Right kidney (tissue), 1 donor: ENCODE measurements around the gene E2F4.
A peak's percentile ranks its signal among the peaks of the same experiment; 100 is the strongest.

Experiments
- DNase-seq: peaks from one replicate; pipeline ENCODE4 v3.0.0-alpha.2; 2016

The E2F4 gene

DNA sequence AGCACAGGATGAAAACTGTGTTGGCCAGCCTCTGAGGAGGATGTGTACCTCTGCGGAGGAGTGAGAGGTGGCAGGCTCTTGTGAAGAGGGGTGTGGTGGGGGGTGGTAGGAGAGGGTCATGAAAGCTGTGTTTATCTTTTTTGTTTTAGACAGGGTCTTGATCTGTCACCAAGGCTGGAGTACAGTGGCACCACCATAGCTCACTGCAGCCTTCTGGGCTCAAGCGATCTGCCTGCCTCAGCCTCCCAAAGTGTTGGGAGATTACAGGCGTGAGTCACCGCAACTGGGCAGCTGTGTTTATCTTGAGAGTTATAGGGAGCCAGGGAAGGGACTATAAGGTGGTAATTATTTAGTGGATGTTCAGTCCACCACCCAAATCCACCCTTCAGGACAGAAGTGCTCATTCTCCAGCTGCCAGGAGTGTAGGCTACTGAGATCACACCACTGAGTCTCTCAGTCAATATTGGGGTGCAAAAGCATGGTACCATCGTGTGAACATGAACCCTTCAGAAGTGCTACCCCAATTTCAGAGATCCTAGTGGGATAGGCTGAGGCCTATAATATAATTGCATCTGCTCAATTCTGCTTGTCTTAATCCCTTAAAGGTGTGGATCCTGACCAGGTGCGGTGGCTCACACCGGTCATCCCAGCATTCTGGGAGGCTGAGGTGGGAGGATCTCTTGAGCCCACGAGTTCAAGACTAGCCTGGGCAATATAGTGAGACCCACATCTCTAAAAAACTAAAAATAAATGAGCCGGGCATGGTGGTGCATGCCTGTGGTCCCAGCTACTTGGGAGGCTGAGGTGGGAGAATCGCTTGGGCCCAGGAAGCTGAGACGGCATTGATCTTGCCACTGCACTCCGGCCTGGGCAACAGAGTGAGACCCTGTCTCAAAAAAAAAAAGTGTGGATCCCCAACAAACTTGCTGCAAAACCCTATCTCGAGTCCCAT lies 1.2 kb upstream of the E2F4 start:
- no peak for DNase-seq

- no peak for DNase-seq
These were observed 452 bp upstream of the E2F4 start for GRCh38 chr16:67191411-67191994.

DNA sequence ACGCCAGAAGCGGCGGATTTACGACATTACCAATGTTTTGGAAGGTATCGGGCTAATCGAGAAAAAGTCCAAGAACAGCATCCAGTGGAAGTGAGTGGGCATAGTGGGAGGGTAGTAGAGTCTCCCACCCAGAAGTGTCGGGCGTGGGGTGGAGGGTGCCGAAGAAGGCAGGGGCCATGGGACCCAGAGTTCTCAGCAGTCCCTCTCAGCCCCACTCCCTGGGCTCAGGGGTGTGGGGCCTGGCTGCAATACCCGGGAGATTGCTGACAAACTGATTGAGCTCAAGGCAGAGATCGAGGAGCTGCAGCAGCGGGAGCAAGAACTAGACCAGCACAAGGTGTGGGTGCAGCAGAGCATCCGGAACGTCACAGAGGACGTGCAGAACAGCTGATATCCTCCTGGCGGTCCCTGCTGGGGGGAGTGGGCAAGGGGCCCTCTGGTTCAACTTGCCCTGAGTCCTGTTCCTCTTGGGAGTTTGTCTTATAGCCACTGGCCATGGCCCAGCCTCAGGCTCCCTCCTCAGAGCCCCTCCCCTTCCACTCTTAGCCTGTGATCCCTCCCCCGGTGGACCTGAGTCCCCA lies 916 bp downstream of the E2F4 start:
- DNase-seq, result no peak

GRCh38 chr16:67193536-67193935 lies 1.6 kb downstream of the E2F4 start:
- DNase-seq, result no peak

DNA sequence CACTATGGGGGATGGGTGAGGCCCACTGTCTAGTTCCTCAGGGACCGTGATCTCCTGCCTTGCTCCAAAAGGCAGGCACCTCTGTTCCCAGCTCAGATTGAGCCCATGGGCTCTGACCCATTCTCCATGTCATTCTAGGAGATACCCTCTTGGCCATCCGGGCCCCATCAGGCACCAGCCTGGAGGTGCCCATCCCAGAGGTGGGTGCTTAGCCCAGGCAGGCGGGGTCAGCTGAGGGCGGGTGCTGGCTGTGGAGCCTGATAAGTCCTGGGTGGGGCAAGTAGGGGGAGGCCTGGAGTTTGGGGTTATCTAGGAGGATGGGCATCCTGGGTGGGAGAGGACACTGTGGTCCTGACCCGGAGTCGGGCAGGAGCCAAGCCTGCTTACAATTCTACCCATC lies 2.3 kb downstream of the E2F4 start:
- no peak for DNase-seq

GRCh38 chr16:67195676-67196075 lies 3.7 kb downstream of the E2F4 start:
- no peak for DNase-seq

GRCh38 chr16:67196881-67197280 lies 4.9 kb downstream of the E2F4 start:
- DNase-seq, result no peak

GRCh38 chr16:67197704-67198103 lies 5.7 kb downstream of the E2F4 start:
- no peak for DNase-seq

DNA sequence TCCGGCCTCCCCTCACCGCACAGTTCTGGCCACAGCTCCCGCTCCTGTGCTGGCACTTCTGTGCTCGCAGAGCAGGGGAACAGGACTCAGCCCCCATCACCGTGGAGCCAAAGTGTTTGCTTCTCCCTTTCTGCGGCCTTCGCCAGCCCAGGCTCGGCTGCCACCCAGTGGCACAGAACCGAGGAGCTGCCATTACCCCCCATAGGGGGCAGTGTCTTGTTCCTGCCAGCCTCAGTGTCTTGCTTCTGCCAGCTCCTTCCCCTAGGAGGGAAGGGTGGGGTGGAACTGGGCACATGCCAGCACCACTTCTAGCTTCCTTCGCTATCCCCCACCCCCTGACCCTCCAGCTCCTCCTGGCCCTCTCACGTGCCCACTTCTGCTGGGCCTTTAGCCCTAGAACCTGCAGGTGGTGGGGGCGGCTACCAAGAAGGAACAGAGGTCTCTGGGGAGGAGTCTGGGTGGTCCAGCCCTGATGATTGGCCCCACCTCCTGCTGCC lies 6.3 kb downstream of the E2F4 start:
- peak; percentile 37 for DNase-seq

GRCh38 chr16:67199011-67199807 lies 7.3 kb downstream of the E2F4 start, which contains the start of gene ELMO3:
Gene ELMO3 (plus strand): TSS chr16:67199131. CDS start chr16:67199327, 196 bp downstream.
- DNase-seq, result peak; percentile 54

- DNase-seq, result no peak
These were observed 7.8 kb downstream of the E2F4 start for GRCh38 chr16:67199808-67200198.

DNA sequence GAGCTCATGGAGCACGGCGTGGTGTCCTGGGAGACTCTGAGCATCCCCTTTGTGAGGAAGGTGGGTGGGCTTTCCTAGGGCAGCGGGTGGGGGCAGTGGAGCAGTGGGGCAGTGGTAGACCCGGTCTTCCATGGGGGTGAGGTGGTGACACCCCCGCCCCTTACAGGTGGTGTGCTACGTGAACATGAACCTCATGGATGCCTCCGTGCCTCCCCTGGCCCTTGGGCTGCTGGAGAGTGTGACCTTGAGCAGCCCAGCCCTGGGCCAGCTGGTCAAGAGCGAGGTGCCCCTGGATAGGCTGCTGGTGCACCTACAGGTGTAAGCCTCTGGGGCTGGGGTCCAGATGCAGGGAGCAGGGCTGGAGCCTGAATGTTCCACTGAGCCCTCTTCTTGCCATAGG lies 8.5 kb downstream of the E2F4 start:
- DNase-seq, result no peak

DNA sequence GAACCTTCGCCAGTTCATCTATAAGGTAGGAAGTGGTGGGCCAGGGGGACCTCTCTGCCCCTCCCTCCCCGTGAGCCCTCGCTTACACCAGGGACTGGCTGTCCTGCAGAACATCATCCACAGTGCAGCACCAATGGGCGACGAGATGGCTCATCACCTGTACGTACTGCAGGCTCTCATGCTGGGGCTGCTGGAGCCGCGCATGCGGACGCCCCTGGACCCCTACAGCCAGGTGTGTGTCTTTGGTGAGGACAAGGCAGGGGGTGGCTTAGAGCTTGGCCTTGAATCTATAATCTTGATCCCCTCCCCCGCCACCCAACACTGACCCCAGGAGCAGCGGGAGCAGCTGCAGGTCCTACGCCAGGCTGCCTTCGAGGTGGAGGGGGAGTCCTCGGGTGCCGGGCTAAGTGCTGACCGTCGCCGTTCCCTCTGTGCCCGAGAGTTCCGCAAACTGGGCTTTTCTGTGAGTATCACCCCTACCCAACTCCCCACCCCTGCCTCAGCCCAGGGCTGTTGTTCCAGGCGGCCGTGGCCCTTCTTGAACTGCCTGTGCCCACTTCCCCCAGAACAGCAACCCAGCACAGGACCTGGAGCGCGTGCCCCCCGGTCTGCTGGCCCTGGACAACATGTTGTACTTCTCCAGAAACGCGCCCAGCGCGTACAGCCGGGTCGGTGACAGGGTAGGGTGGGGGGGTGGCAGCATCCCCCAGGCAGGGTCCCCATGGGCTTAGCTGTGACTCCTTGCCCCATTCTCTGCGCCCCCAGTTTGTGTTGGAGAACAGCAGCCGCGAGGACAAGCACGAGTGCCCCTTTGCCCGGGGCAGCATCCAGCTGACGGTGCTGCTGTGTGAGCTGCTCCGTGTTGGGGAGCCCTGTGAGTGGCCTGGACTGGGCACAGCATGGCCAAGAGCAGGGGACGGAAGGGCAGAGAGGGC lies 9.7 kb downstream of the E2F4 start:
- DNase-seq, result no peak

DNA sequence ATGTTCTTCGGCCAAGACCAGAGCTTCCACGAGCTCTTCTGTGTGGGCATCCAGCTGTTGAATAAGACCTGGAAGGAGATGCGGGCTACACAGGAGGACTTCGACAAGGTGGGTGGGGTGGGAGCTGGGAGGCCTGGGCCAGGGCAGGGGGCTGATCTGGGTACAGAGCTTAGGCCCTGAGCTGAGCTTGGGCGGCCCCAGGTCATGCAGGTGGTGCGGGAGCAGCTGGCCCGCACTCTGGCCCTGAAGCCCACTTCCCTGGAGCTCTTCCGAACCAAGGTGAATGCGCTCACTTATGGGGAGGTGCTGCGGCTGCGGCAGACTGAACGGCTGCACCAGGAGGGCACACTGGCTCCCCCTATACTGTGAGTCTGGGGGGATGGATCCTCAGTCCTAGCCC lies 10.5 kb downstream of the E2F4 start:
- DNase-seq, result no peak

DNA sequence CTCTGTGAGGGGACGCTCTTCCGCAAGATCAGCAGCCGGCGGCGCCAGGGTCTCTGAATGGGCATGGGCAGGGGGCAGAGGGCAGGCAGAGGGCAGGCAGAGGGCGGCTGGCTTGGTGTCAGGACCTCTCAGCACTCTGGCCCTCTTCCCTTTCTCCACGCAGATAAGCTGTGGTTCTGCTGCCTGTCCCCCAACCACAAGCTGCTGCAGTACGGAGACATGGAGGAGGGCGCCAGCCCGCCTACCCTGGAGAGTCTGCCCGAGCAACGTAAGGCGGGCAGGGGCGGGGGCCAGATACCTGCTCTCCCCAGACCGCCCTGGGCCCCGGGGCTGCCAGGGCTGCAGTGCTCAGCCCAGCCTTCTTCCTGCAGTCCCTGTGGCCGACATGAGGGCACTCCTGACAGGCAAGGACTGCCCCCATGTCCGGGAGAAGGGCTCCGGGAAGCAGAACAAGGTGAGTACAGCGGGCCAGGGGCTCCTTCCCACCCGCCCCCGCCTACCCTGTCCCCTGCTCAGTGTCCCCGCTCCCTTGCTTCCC lies 11.1 kb downstream of the E2F4 start:
- no peak for DNase-seq

DNA sequence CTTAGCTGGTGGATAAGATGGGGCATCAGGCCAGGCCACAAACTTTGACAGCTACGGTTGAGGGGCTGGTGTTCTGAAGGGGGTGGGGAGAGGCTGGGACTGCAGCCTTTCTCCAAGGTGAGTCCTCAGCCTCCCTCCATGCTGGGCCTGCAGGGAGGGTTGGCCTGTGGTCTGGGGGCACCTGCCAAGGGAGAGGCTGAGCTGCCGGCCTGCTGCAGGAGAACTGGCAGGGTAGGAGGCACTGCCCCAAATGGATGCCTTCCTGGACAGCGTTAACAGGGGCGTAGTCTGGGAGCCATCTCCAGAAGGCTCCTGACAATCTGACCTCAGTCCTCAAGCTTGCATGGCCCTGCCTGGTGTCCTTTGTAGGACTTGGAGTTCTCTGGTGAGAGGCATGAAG lies 12.1 kb downstream of the E2F4 start:
- DNase-seq, result no peak

- DNase-seq, result no peak
These were observed 14.3 kb downstream of the E2F4 start for GRCh38 chr16:67206129-67206837.

- no peak for DNase-seq
These were observed 14.9 kb downstream of the E2F4 start for GRCh38 chr16:67206838-67207248.

- no peak for DNase-seq
These were observed 15.5 kb downstream of the E2F4 start for GRCh38 chr16:67207249-67208091.
